Tibial nerve (tissue), 4 donors: ENCODE measurements around the gene SLC16A2. TPM values are rescaled to one million over a fixed set of nuclear protein-coding genes. Genes with fewer than 3 reads are reported as not detected.

ENCODE experiments used
- DNase-seq, 2 donors: peaks; one replicate each; pipeline ENCODE4 v3.0.0-alpha.2; 2019; ENCODE audit warnings: low spot score in 2 of 2
- H3K27ac ChIP-seq, 4 donors: fragments of 200-600 bp; sonication (generic) in 3 of 4; one replicate each; pipeline ENCODE4 v1.5.1; 2017 to 2019; ENCODE audit warnings: mild to moderate bottlenecking in 1 of 4
- H3K27me3 ChIP-seq, 2 donors: fragments of 200-600 bp; sonication (generic) in 1 of 2; one replicate each; pipeline versions ENCODE4 v1.5.1 to v1.6.0; 2017 to 2019
- H3K36me3 ChIP-seq, 3 donors: fragments of 200-600 bp; sonication (generic); one replicate each; pipeline ENCODE4 v1.5.1; 2018 to 2019
- H3K4me1 ChIP-seq, 4 donors: fragments of 200-600 bp; sonication (generic) in 3 of 4; one replicate each; pipeline ENCODE4 v1.5.1; 2017 to 2019
- H3K4me3 ChIP-seq, 4 donors: fragments of 200-600 bp; sonication (generic) in 3 of 4; one replicate each; pipeline ENCODE4 v1.5.1; 2017 to 2019; ENCODE audit warnings: mild to moderate bottlenecking in 1 of 4, moderate library complexity in 1 of 4
- H3K9me3 ChIP-seq, 4 donors: fragments of 200-600 bp; sonication (generic) in 3 of 4; one replicate each; pipeline ENCODE4 v1.5.1; 2017 to 2019
- CTCF ChIP-seq, 5 experiments: fragments of 200-600 bp in 3 of 5; fragments of 450-650 bp in 2 of 5; sonication (generic) in 3 of 5; IDR thresholded peaks; one replicate each; pipeline ENCODE4 v1.5.1; 2016 to 2019; ENCODE audit warnings: antibody characterized with exemption in 5 of 5, mild to moderate bottlenecking in 3 of 5, moderate library complexity in 2 of 5
- EP300 ChIP-seq, 2 donors: sonication (generic); formaldehyde crosslinking; IDR thresholded peaks; one replicate each; pipeline ENCODE4 v1.6.1; 2017; ENCODE audit warnings: antibody characterized with exemption in 2 of 2, mild to moderate bottlenecking in 1 of 2
- POLR2A ChIP-seq, 2 donors: fragments of 450-650 bp; IDR thresholded peaks; one replicate each; pipeline ENCODE4 v1.6.1; 2017; ENCODE audit warnings: antibody characterized with exemption in 2 of 2, mild to moderate bottlenecking in 2 of 2, moderate library complexity in 2 of 2
- WGBS, 2 donors: methylation state at CpG; one replicate each; pipeline ENCODE4 v1.1.5; 2018; 5-methylcytosine and 5-hydroxymethylcytosine counted together
- small RNA-seq: library from RNA; depleted of rRNA; stranded (forward); fragments of <200 nt; gene quantifications from one replicate; pipeline ENCODE3, GENCODE V24; 2016
- total RNA-seq, 4 donors: library from RNA; depleted of rRNA; stranded (reverse); fragments of >200 nt; gene quantifications; one replicate each; pipeline ENCODE4 v1.1.0, GENCODE V29; 2016

SLC16A2 gene
- total RNA-seq, 4 donors from 2014 or later: 9.2 to 13.3 (median 10.8) TPM

GRCh38 chrX:74551934-74552333, 130.6 kb downstream of the SLC16A2 start:
- TF ChIP-seq POLR2A (IDR thresholded peaks at IDR 0.05): no peak
- no peak for TF ChIP-seq CTCF (IDR thresholded peaks at IDR 0.05)
- no peak for TF ChIP-seq EP300 (IDR thresholded peaks at IDR 0.05)
- 54 to 56% methylated on average over 2 of the region's 2 CpGs for WGBS, 2 donors
- Histone ChIP-seq H3K4me1 (no peaks in the 10 kb centered on the region), H3K36me3 (no peaks in the 10 kb centered on the region), H3K27me3 (peaks cover 0 to 13% of the 10 kb centered on the region in 2 donors), H3K9me3 (no peaks in the 10 kb centered on the region), H3K4me3 (no peak overlapping the region), H3K27ac (no peak overlapping the region)
- DNase-seq: no peak

GRCh38 chrX:74557378-74557777, 136.1 kb downstream of the SLC16A2 start:
- H3K36me3 ChIP-seq: no peaks in the 10 kb centered on the region
- no peak overlapping the region for H3K27ac ChIP-seq
- peaks cover 0 to 24% of the 10 kb centered on the region in 2 donors for H3K27me3 ChIP-seq
- no peaks in the 10 kb centered on the region for H3K9me3 ChIP-seq
- no peak for DNase-seq
- no peak for TF ChIP-seq EP300 (IDR thresholded peaks at IDR 0.05)
- TF ChIP-seq CTCF (IDR thresholded peaks at IDR 0.05): no peak
- no peak for TF ChIP-seq POLR2A (IDR thresholded peaks at IDR 0.05)
- 69 to 100% methylated on average over 2 of the region's 2 CpGs for WGBS, 2 donors
- H3K4me3 ChIP-seq: no peak overlapping the region
- no peaks in the 10 kb centered on the region for H3K4me1 ChIP-seq

- H3K9me3 ChIP-seq: no peaks in the 10 kb centered on the region
- DNase-seq: no peak
- peaks cover 0 to 6% (median 0%) of the 10 kb centered on the region in 4 donors for H3K4me1 ChIP-seq
- no peak overlapping the region for H3K27ac ChIP-seq
- no peak overlapping the region for H3K4me3 ChIP-seq
- TF ChIP-seq EP300 (IDR thresholded peaks at IDR 0.05) (no peak), CTCF (IDR thresholded peaks at IDR 0.05) (no peak), POLR2A (IDR thresholded peaks at IDR 0.05) (no peak)
- no peaks in the 10 kb centered on the region for H3K27me3 ChIP-seq
- H3K36me3 ChIP-seq: no peaks in the 10 kb centered on the region
- 95 to 97% methylated on average over 3 of the region's 3 CpGs for WGBS, 2 donors
Observed at GRCh38 chrX:74578137-74578536, 156.8 kb downstream of the SLC16A2 start.

GRCh38 chrX:74579597-74580198, 158.4 kb downstream of the SLC16A2 start:
- Histone ChIP-seq H3K27ac (no peak overlapping the region), H3K4me1 (peaks cover 0 to 6% (median 0%) of the 10 kb centered on the region in 4 donors), H3K36me3 (no peaks in the 10 kb centered on the region), H3K9me3 (no peaks in the 10 kb centered on the region), H3K4me3 (no peak overlapping the region), H3K27me3 (no peaks in the 10 kb centered on the region)
- 32 to 38% methylated on average over 3 of the region's 3 CpGs for WGBS, 2 donors
- no peak for DNase-seq
- TF ChIP-seq CTCF (IDR thresholded peaks at IDR 0.05) (no peak), POLR2A (IDR thresholded peaks at IDR 0.05) (no peak), EP300 (IDR thresholded peaks at IDR 0.05) (no peak)

Small RNA genes within 50 kb of the gene (small RNA-seq; reads per million reads assigned to genes)
- not detected for gene RN7SL790P

Other genes starting within 250 kb of the SLC16A2 start
- not detected for gene ZCCHC13, start 117.3 kb upstream of the SLC16A2 start, total RNA-seq
- 10 to 100 TPM; 28.5 to 37.1 (median 31.8) TPM for gene RLIM, start 193.1 kb downstream of the SLC16A2 start, total RNA-seq